Caco-2 (cell line): Measurements from ENCODE around the gene TSHZ1. TPM values are rescaled to one million over a fixed set of nuclear protein-coding genes. Genes with fewer than 3 reads are reported as not detected.
"Not testable (repeated sequence)": the region's sequence is repeated elsewhere in the genome, so short reads cannot be mapped to it uniquely, and the experiment has no call there.

Source experiments
- BruUV-seq: library from RNA; stranded (reverse); fragments of 400-500 nt; replicated peaks from 2 replicates; lab custom pipeline; 2021; lab: Mats Ljungman, UMichigan
- CTCF ChIA-PET: fragments of 300-600 bp; sonication (Branson Sonifier 250); formaldehyde crosslinking; loops from one replicate; lab custom pipeline; 2022; ENCODE audit warnings: antibody characterized with exemption; lab: Charles Lee
- POLR2A ChIA-PET: fragments of 300-600 bp; sonication (Branson Sonifier 250); formaldehyde crosslinking; loops from one replicate; lab custom pipeline; 2022; ENCODE audit warnings: antibody characterized with exemption; lab: Charles Lee
- DNase-seq, 2 experiments: peaks; one replicate each; pipeline versions ENCODE4 v3.0.0 to v3.0.0-alpha.2; 2020 to 2022
- H3K27me3 ChIP-seq: replicated peaks from 2 replicates; pipeline ENCODE4 v1.6.0; 2011; ENCODE audit warnings: low read length; ENCODE audit not compliant: control insufficient read depth, insufficient read depth
- H3K36me3 ChIP-seq: 2 replicates; pipeline ENCODE4 v1.5.1; 2011; ENCODE audit warnings: low read length; ENCODE audit not compliant: control insufficient read depth, insufficient read depth
- H3K4me1 ChIP-seq: fragments of 250-450 bp; sonication (Bioruptor Pico); 2 replicates; pipeline ENCODE4 v1.5.1; 2020; ENCODE audit warnings: mild to moderate bottlenecking
- H3K4me3 ChIP-seq: 2 replicates; pipeline ENCODE4 v1.5.1; 2011; ENCODE audit warnings: low read depth, mild to moderate bottlenecking, control low read depth, low read length
- H3K9me3 ChIP-seq: fragments of 250-450 bp; sonication (Bioruptor Pico); 2 replicates; pipeline ENCODE4 v1.5.1; 2020; ENCODE audit warnings: mild to moderate bottlenecking, moderate library complexity
- H3K27ac Mint-ChIP-seq: one replicate; pipeline ENCODE4 v1.8.0; 2022; ENCODE audit warnings: mixed read lengths; ENCODE audit not compliant: unreplicated experiment
- H3K27me3 Mint-ChIP-seq: one replicate; pipeline ENCODE4 v1.8.0; 2022; ENCODE audit warnings: mixed read lengths; ENCODE audit not compliant: insufficient read depth, unreplicated experiment
- H3K36me3 Mint-ChIP-seq: one replicate; pipeline ENCODE4 v1.8.0; 2022; ENCODE audit warnings: mild to moderate bottlenecking, mixed read lengths; ENCODE audit not compliant: insufficient read depth, unreplicated experiment
- H3K4me1 Mint-ChIP-seq: one replicate; pipeline ENCODE4 v1.8.0; 2022; ENCODE audit warnings: low read depth, mixed read lengths; ENCODE audit not compliant: unreplicated experiment
- H3K4me3 Mint-ChIP-seq: one replicate; pipeline ENCODE4 v1.8.0; 2022; ENCODE audit warnings: mild to moderate bottlenecking, moderate library complexity, mixed read lengths; ENCODE audit not compliant: unreplicated experiment
- H3K9me3 Mint-ChIP-seq: one replicate; pipeline ENCODE4 v1.8.0; 2022; ENCODE audit warnings: mixed read lengths; ENCODE audit not compliant: unreplicated experiment
- intact Hi-C: fragments of 100-400 bp; cut with micrococcal nuclease; formaldehyde crosslinking; loops from one replicate; pipeline ENCODE4 v1.10.0; 2022; ENCODE audit not compliant: unreplicated experiment
- total RNA-seq: library from RNA; stranded (reverse); gene quantifications from 2 replicates; pipeline ENCODE4 v1.2.3, GENCODE V29; 2022
- TF ChIP-seq, protein P1 (sequence below), 2 experiments: fragments of 200-600 bp in 1 of 2; IDR thresholded peaks; 1 replicate in 1 of 2; 2 replicates in 1 of 2; pipeline versions ENCODE4 v1.5.1 to v1.8.0; 2011 to 2022; ENCODE audit warnings: antibody characterized with exemption in 1 of 2, control low read depth in 1 of 2, inconsistent platforms in 1 of 2, low read depth in 1 of 2, low read length in 1 of 2, mild to moderate bottlenecking in 1 of 2, moderate library complexity in 1 of 2; ENCODE audit not compliant: insufficient read depth in 1 of 2, severe bottlenecking in 1 of 2, unreplicated experiment in 1 of 2

TSHZ1 gene
- total RNA-seq, 1 experiment from 2014 or later, result 4.4 TPM

DNA sequence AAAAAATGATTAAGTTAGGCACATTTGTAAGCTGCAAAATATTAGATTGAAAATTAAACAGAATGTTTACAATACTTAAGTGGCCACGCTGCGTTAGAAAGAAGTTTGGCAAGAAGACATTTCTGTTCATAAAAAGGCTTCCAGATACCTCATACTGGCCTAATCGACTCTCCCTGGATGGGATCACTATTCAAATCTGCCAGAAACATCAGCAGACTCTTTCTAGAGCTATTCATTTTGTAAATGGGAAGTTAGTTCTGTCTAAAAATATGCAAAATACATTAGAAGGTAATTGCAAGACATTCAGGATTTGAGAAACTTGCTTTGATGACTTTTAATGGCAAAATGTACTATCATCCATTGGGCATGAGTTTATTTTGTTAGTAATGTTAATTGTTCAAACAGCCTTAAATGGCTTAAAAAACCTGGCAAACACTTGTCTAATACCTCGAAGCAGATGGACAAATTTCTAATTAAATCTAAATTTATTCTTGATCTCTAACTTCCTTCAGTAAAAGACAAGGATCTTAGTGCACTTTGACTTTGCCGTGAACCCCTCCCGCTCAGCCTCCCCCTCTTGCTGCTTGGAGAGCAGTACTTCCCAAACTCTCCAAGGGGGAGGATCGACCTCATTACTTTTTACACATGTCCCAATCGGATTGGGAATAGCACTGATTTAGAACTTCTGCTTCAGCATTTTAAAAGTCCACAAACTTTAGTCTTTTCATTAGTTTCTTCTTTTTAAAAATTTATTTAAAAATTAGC is 113.4 kb downstream of the TSHZ1 start:
- no peak overlapping the region for H3K4me3 ChIP-seq
- Mint-ChIP-seq H3K4me1 (no peaks in the 10 kb centered on the region), H3K9me3 (peaks cover 11% of the 10 kb centered on the region), H3K36me3 (no peaks in the 10 kb centered on the region), H3K4me3 (no peak overlapping the region), H3K27me3 (no peaks in the 10 kb centered on the region), H3K27ac (no peak overlapping the region)
- intact Hi-C loops, result no loop called here
- ChIA-PET POLR2A (no interaction called here), CTCF (no interaction called here)
- BruUV-seq, result no TSS peak
- no peak for DNase-seq
- no peaks in the 10 kb centered on the region for H3K27me3 ChIP-seq
- TF ChIP-seq, protein P1, sequence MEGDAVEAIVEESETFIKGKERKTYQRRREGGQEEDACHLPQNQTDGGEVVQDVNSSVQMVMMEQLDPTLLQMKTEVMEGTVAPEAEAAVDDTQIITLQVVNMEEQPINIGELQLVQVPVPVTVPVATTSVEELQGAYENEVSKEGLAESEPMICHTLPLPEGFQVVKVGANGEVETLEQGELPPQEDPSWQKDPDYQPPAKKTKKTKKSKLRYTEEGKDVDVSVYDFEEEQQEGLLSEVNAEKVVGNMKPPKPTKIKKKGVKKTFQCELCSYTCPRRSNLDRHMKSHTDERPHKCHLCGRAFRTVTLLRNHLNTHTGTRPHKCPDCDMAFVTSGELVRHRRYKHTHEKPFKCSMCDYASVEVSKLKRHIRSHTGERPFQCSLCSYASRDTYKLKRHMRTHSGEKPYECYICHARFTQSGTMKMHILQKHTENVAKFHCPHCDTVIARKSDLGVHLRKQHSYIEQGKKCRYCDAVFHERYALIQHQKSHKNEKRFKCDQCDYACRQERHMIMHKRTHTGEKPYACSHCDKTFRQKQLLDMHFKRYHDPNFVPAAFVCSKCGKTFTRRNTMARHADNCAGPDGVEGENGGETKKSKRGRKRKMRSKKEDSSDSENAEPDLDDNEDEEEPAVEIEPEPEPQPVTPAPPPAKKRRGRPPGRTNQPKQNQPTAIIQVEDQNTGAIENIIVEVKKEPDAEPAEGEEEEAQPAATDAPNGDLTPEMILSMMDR (IDR thresholded peaks at IDR 0.05; ENCODE audit: insufficient read depth in 1 of 2, low read depth in 1 of 2, low read length in 1 of 2, severe bottlenecking in 1 of 2, unreplicated experiment in 1 of 2), result no peak
- no peaks in the 10 kb centered on the region for H3K4me1 ChIP-seq
- H3K36me3 ChIP-seq, result no peaks in the 10 kb centered on the region
- H3K9me3 ChIP-seq, result no peaks in the 10 kb centered on the region

DNA sequence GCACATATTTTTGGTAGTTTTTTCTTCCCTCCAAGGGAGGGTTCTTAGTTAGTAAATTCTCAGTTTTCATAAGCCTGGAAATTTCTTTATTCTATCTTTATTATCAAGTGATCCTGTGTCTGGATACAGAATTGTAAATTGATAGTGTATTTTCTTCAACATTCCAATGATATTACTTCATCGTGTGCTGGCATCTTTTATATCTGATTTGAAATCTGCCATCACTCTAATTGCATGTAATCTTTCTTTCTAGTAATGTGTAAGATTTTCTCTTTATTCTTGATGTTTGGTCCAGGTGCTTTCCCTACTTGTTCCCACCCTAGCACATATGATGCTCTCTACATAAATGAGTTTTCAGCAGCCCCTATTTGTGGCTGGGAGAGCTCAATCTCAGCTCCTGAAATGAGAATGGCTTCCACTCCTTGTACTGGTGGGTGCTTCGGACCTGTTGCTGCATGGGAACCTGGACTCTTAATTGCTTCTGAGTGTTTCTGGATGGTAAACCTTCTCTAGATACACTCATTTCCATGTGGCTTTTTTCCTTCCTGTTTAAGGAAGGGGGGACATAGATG is 114.2 kb downstream of the TSHZ1 start:
- POLR2A ChIA-PET, result no interaction called here
- no peaks in the 10 kb centered on the region for H3K27me3 Mint-ChIP-seq
- CTCF ChIA-PET, result no interaction called here

DNA sequence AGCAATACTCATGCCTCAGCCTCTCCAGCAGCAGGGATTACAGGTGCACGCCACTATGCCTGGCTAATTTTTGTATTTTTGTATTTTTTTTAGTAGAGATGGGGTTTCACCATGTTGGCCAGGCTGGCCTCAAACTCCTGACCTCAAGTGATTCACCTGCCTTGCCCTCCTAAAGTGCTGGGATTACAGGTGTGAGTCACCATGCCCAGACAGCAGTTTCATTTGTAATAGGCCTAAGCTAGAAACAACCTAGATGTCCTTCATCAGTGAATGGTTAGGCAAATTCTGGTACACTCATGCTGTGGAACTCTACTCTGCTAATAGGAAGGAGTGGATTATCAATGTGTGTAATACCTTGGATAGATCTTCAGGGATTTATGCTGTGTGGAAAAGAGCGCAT is 119.2 kb downstream of the TSHZ1 start:
- H3K27ac Mint-ChIP-seq, H3K27me3 Mint-ChIP-seq, H3K4me3 Mint-ChIP-seq, H3K4me1 ChIP-seq, intact Hi-C loops, DNase-seq, H3K27me3 ChIP-seq, H3K36me3 ChIP-seq, CTCF ChIA-PET, BruUV-seq, H3K9me3 ChIP-seq, H3K4me3 ChIP-seq, POLR2A ChIA-PET, H3K4me1 Mint-ChIP-seq, H3K36me3 Mint-ChIP-seq: not testable (repeated sequence)
- peaks cover 11% of the 10 kb centered on the region for H3K9me3 Mint-ChIP-seq

More for the DNA sequence above, 114.2 kb downstream of the TSHZ1 start:
- H3K36me3 Mint-ChIP-seq, result no peaks in the 10 kb centered on the region
- Histone ChIP-seq H3K4me3 (no peak overlapping the region), H3K9me3 (no peaks in the 10 kb centered on the region), H3K27me3 (no peaks in the 10 kb centered on the region), H3K36me3 (no peaks in the 10 kb centered on the region), H3K4me1 (no peaks in the 10 kb centered on the region)
- intact Hi-C loops, result no loop called here
- BruUV-seq, result no TSS peak
- no peak overlapping the region for H3K27ac Mint-ChIP-seq
- no peak for DNase-seq
- H3K4me3 Mint-ChIP-seq, result no peak overlapping the region
- TF ChIP-seq, protein P1 (IDR thresholded peaks at IDR 0.05; ENCODE audit: insufficient read depth in 1 of 2, low read depth in 1 of 2, low read length in 1 of 2, severe bottlenecking in 1 of 2, unreplicated experiment in 1 of 2), result no peak
- peaks cover 11% of the 10 kb centered on the region for H3K9me3 Mint-ChIP-seq
- no peaks in the 10 kb centered on the region for H3K4me1 Mint-ChIP-seq
